ENCODE results near the gene TIMM22. TPM values are rescaled to one million over a fixed set of nuclear protein-coding genes. Genes with fewer than 3 reads are reported as not detected.

Gene TIMM22
- total RNA-seq, 1 experiment from 2014 or later, result 14.0 TPM

DNA sequence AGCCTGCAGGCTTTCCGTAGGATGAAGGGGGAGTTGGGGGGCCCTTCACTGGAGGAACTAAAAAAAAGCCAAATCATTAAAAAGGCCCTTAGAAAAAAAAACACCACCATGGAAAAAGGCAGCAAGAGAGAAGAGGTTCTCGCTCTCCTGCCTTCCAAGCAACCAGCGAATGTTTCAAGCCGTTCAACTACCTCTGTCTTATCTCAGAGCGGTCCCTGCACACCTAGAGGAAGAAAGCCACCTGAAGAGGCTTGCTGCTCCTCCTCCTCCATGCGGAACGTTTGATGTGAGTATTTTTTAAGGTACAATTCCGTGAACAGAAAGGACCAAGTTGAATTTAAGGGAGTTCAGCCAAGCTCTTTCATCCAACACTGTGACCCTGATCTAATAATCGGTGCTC, 26.6 kb upstream of the TIMM22 start:
- TF ChIP-seq TCF7L2 (IDR thresholded peaks at IDR 0.05; ENCODE audit: borderline replicate concordance, extremely low read depth, insufficient read depth, insufficient read length) (no peak), ELF1 (IDR thresholded peaks at IDR 0.05; ENCODE audit: borderline replicate concordance, low read depth) (no peak), ZFX (IDR thresholded peaks at IDR 0.05) (no peak), JUND (IDR thresholded peaks at IDR 0.05) (no peak), EZH2phosphoT487 (IDR thresholded peaks at IDR 0.05; ENCODE audit: borderline replicate concordance) (no peak), RAD21 (IDR thresholded peaks at IDR 0.05; ENCODE audit: low read depth) (no peak), SP1 (IDR thresholded peaks at IDR 0.05; ENCODE audit: low read depth) (no peak), EGR1 (IDR thresholded peaks at IDR 0.05; ENCODE audit: low read depth) (no peak), YY1 (IDR thresholded peaks at IDR 0.05; ENCODE audit: extremely low read depth, insufficient replicate concordance, low read depth, low read length) (no peak), EZH2 (IDR thresholded peaks at IDR 0.05) (no peak), POLR2AphosphoS5 (IDR thresholded peaks at IDR 0.05; ENCODE audit: low read depth, low read length) (no peak)
- TF ChIP-seq, protein P1, sequence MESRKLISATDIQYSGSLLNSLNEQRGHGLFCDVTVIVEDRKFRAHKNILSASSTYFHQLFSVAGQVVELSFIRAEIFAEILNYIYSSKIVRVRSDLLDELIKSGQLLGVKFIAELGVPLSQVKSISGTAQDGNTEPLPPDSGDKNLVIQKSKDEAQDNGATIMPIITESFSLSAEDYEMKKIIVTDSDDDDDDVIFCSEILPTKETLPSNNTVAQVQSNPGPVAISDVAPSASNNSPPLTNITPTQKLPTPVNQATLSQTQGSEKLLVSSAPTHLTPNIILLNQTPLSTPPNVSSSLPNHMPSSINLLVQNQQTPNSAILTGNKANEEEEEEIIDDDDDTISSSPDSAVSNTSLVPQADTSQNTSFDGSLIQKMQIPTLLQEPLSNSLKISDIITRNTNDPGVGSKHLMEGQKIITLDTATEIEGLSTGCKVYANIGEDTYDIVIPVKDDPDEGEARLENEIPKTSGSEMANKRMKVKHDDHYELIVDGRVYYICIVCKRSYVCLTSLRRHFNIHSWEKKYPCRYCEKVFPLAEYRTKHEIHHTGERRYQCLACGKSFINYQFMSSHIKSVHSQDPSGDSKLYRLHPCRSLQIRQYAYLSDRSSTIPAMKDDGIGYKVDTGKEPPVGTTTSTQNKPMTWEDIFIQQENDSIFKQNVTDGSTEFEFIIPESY (IDR thresholded peaks at IDR 0.05; ENCODE audit: extremely low read depth, insufficient replicate concordance, low read length), result no peak
- TF ChIP-seq, protein P2, sequence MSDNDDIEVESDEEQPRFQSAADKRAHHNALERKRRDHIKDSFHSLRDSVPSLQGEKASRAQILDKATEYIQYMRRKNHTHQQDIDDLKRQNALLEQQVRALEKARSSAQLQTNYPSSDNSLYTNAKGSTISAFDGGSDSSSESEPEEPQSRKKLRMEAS (IDR thresholded peaks at IDR 0.05), result no peak
- TF ChIP-seq, protein P3, sequence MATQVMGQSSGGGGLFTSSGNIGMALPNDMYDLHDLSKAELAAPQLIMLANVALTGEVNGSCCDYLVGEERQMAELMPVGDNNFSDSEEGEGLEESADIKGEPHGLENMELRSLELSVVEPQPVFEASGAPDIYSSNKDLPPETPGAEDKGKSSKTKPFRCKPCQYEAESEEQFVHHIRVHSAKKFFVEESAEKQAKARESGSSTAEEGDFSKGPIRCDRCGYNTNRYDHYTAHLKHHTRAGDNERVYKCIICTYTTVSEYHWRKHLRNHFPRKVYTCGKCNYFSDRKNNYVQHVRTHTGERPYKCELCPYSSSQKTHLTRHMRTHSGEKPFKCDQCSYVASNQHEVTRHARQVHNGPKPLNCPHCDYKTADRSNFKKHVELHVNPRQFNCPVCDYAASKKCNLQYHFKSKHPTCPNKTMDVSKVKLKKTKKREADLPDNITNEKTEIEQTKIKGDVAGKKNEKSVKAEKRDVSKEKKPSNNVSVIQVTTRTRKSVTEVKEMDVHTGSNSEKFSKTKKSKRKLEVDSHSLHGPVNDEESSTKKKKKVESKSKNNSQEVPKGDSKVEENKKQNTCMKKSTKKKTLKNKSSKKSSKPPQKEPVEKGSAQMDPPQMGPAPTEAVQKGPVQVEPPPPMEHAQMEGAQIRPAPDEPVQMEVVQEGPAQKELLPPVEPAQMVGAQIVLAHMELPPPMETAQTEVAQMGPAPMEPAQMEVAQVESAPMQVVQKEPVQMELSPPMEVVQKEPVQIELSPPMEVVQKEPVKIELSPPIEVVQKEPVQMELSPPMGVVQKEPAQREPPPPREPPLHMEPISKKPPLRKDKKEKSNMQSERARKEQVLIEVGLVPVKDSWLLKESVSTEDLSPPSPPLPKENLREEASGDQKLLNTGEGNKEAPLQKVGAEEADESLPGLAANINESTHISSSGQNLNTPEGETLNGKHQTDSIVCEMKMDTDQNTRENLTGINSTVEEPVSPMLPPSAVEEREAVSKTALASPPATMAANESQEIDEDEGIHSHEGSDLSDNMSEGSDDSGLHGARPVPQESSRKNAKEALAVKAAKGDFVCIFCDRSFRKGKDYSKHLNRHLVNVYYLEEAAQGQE (IDR thresholded peaks at IDR 0.05; ENCODE audit: low read depth), result no peak
- TF ChIP-seq, protein P4, sequence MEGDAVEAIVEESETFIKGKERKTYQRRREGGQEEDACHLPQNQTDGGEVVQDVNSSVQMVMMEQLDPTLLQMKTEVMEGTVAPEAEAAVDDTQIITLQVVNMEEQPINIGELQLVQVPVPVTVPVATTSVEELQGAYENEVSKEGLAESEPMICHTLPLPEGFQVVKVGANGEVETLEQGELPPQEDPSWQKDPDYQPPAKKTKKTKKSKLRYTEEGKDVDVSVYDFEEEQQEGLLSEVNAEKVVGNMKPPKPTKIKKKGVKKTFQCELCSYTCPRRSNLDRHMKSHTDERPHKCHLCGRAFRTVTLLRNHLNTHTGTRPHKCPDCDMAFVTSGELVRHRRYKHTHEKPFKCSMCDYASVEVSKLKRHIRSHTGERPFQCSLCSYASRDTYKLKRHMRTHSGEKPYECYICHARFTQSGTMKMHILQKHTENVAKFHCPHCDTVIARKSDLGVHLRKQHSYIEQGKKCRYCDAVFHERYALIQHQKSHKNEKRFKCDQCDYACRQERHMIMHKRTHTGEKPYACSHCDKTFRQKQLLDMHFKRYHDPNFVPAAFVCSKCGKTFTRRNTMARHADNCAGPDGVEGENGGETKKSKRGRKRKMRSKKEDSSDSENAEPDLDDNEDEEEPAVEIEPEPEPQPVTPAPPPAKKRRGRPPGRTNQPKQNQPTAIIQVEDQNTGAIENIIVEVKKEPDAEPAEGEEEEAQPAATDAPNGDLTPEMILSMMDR (IDR thresholded peaks at IDR 0.05 in 2 of 3, conservative IDR thresholded peaks at IDR 0.05 in 1 of 3; ENCODE audit: borderline replicate concordance in 1 of 3, insufficient read depth in 1 of 3, low read depth in 2 of 3, low read length in 2 of 3), result no peak
- ATAC-seq, result no peak
- Histone ChIP-seq H2AFZ (ENCODE audit: low read depth, low read length, poor library complexity, severe bottlenecking) (no peak overlapping the region), H3K4me1 (ENCODE audit: control insufficient read depth in 1 of 2, insufficient read depth in 2 of 2, low read length in 2 of 2) (peaks cover 62 to 93% of the 10 kb centered on the region in 2 experiments), H3K4me3 (replicated peaks in 1 of 2; ENCODE audit: low read depth in 1 of 2, low read length in 2 of 2) (peak overlapping the region; percentile 33 to 43), H3K27me3 (ENCODE audit: insufficient read depth, low read length) (no peaks in the 10 kb centered on the region), H3K79me2 (ENCODE audit: insufficient read depth, low read length) (peaks cover 91% of the 10 kb centered on the region), H3K36me3 (ENCODE audit: control insufficient read depth in 1 of 2, insufficient read depth in 2 of 2, low read length in 2 of 2) (0 out of 4 replicates have a peak, but pooled peaks cover 0 to 4% of the 10 kb centered on the region in 2 experiments), H3K4me2 (ENCODE audit: low read length) (peak overlapping the region; percentile 71), H3K9me3 (ENCODE audit: control insufficient read depth in 1 of 2, insufficient read depth in 1 of 2, low read depth in 1 of 2, low read length in 2 of 2) (no peaks in the 10 kb centered on the region), H3K9me2 (ENCODE audit: insufficient read depth) (no peaks in the 10 kb centered on the region), H3K27ac (ENCODE audit: low read depth, low read length) (peak overlapping the region; percentile 65), H3K9ac (ENCODE audit: low read length) (peak overlapping the region; percentile 59), H4K20me1 (ENCODE audit: insufficient read depth) (no peaks in the 10 kb centered on the region; the same call in 1 of the 2 replicates)
- no TSS peak for BruUV-seq (replicated peaks)
- intact Hi-C loops (cut with micrococcal nuclease), result no loop called here
- no peak for DNase-seq (ENCODE audit: low read depth, low spot score)
- POLR2A ChIA-PET, result interaction anchor here (1.8 kb wide), 1 partner anchor 10 kb away, joined by 4 read pairs; the partner anchor contains the start of gene NXN
- RAD21 ChIA-PET (ENCODE audit: low non-redundant PET in 1 of 2, low total read pairs in 2 of 2, uncharacterized antibody in 2 of 2, unreplicated experiment in 2 of 2), result no interaction called here
- CTCF ChIA-PET, result no interaction called here

All from HCT116 (cell line).